Common myeloid progenitor, CD34-positive (primary cell): ENCODE results near the gene CNTRL.

ENCODE experiments used
- CTCF ChIA-PET: fragments of 350-600 bp; sonication (Branson Sonifier 250); formaldehyde crosslinking; loops from one replicate; lab custom pipeline; 2021; ENCODE audit warnings: antibody characterized with exemption; lab: Charles Lee
- POLR2A ChIA-PET: fragments of 350-600 bp; sonication (Branson Sonifier 250); formaldehyde crosslinking; loops from one replicate; lab custom pipeline; 2021; ENCODE audit warnings: antibody characterized with exemption; lab: Charles Lee
- DNase-seq, 3 donors: peaks; one replicate each; pipeline versions ENCODE4 v3.0.0 to v3.0.0-alpha.2; 2013
- H3K27ac ChIP-seq, 2 experiments: 1 replicate in 1 of 2; 2 replicates in 1 of 2; pipeline ENCODE4 v1.7.0; 2013; ENCODE audit warnings: inconsistent platforms in 2 of 2, low read length in 2 of 2, mild to moderate bottlenecking in 2 of 2, low read depth in 1 of 2, moderate library complexity in 1 of 2; ENCODE audit not compliant: severe bottlenecking in 2 of 2, insufficient read depth in 1 of 2, poor library complexity in 1 of 2
- H3K27me3 ChIP-seq, 5 experiments: replicated peaks in 2 of 5; 1 replicate in 3 of 5; 2 replicates in 2 of 5; pipeline versions ENCODE4 v1.6.1 to v1.7.0; 2013; ENCODE audit warnings: low read length in 4 of 5, mild to moderate bottlenecking in 2 of 5, moderate library complexity in 2 of 5, inconsistent platforms in 1 of 5; ENCODE audit not compliant: insufficient read depth in 5 of 5, control insufficient read depth in 4 of 5
- H3K36me3 ChIP-seq, 4 experiments: 1 replicate in 2 of 4; 2 replicates in 2 of 4; pipeline versions ENCODE4 v1.6.1 to v1.7.0; 2013; ENCODE audit warnings: low read length in 3 of 4, control low read depth in 1 of 4, mild to moderate bottlenecking in 1 of 4; ENCODE audit not compliant: control insufficient read depth in 4 of 4, insufficient read depth in 4 of 4
- H3K4me1 ChIP-seq, 4 experiments: 1 replicate in 3 of 4; 2 replicates in 1 of 4; pipeline versions ENCODE4 v1.6.1 to v1.7.1; 2013; ENCODE audit warnings: low read length in 3 of 4, mild to moderate bottlenecking in 3 of 4, control low read depth in 1 of 4, inconsistent platforms in 1 of 4, moderate library complexity in 1 of 4; ENCODE audit not compliant: control insufficient read depth in 4 of 4, insufficient read depth in 4 of 4; ENCODE audit errors: control extremely low read depth in 1 of 4
- H3K4me3 ChIP-seq, 7 experiments: 1 replicate in 4 of 7; 2 replicates in 3 of 7; pipeline versions ENCODE4 v1.5.1 to v1.7.0; 2013; ENCODE audit warnings: mild to moderate bottlenecking in 7 of 7, low read length in 6 of 7, moderate library complexity in 6 of 7, inconsistent platforms in 2 of 7, low read depth in 2 of 7, control low read depth in 1 of 7; ENCODE audit not compliant: insufficient read depth in 4 of 7, control insufficient read depth in 1 of 7; ENCODE audit errors: extremely low read depth in 1 of 7
- H3K9me3 ChIP-seq, 5 experiments: 1 replicate in 4 of 5; 2 replicates in 1 of 5; pipeline versions ENCODE4 v1.6.1 to v1.7.1; 2013; ENCODE audit warnings: low read length in 4 of 5, mild to moderate bottlenecking in 2 of 5, inconsistent platforms in 1 of 5, low read depth in 1 of 5, moderate library complexity in 1 of 5; ENCODE audit not compliant: control insufficient read depth in 4 of 5, insufficient read depth in 2 of 5; ENCODE audit errors: control extremely low read depth in 1 of 5
- WGBS: methylation state at CpG from one replicate; pipeline ENCODE4 v1.1.5; 2013; ENCODE audit not compliant: insufficient coverage; 5-methylcytosine and 5-hydroxymethylcytosine counted together

CNTRL gene

DNA sequence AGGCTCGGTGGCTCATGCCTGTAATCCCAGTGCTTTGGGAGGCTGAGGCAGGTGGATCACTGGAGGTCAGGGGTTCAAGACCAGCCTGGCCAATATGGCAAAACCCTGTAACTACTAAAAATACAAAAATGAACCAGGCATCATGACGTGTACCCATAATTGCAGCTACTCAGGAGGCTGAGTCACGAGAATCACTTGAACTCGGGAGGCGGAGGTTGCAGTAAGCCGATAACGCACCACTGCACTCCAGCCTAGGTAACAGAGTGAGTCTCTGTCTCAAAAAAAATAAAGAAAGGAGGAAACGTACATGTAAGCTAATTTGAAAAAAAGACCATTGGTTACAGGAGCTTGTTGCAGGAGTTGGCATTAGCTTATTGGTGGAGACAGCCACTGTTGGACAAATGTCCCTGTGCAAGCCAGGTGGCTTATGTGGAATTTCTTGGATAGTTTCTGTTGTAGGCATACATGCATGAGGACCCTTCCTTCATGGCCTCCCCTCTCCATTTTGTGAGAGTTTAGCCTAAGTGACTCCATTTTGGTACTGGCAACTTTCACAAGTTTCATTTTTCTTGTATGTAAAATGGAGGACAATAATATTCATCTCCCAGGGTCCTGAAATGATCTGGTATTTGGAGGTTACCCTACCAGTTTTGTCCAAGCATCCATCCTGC lies 143.7 kb downstream of the CNTRL start:
- no peaks in the 10 kb centered on the region for H3K9me3 ChIP-seq
- ChIA-PET POLR2A (no interaction called here), CTCF (interaction anchor here (0.6 to 1.9 kb wide), 9 partner anchors 26 to 317 kb away, joined by 3 to 5 read pairs (median 4); no protein-coding TSS in a partner anchor)
- no peak overlapping the region for H3K4me3 ChIP-seq
- WGBS, result 98% methylated on average over 8 of the region's 8 CpGs
- no peaks in the 10 kb centered on the region for H3K27me3 ChIP-seq
- H3K36me3 ChIP-seq, result no peaks in the 10 kb centered on the region
- H3K27ac ChIP-seq, result no peak overlapping the region
- H3K4me1 ChIP-seq, result peaks cover 16 to 31% (median 23%) of the 10 kb centered on the region in 4 experiments
- no peak for DNase-seq

DNA sequence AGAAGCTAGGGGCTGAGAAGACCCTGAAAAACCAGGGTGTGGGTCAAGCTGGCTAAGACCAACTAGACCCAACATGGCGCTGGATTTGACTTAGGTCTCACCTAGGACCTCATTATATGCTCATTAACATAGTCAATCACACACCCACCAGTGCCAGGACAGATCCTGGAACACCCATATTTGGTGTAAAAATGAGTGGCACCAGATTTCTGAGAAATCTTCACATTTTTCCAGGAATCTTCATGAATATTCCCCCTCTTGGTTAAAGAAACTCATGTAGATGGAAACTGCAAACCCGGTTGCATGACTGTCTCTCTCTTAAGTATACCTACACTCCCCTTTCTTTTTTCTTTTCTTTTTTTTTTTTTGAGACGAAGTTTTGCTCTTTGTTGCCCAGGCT lies 144.8 kb downstream of the CNTRL start:
- WGBS, result 100% methylated on average over 1 of the region's 3 CpGs
- Histone ChIP-seq H3K4me1 (peaks cover 16 to 31% (median 19%) of the 10 kb centered on the region in 4 experiments), H3K27ac (no peak overlapping the region), H3K9me3 (no peaks in the 10 kb centered on the region), H3K4me3 (no peak overlapping the region), H3K36me3 (no peaks in the 10 kb centered on the region), H3K27me3 (no peaks in the 10 kb centered on the region)
- POLR2A ChIA-PET, result no interaction called here
- no peak for DNase-seq
- CTCF ChIA-PET, result interaction anchor here (0.9 to 1.0 kb wide), 2 partner anchors 63 to 100 kb away, joined by 3 to 4 read pairs; no protein-coding TSS in a partner anchor

DNA sequence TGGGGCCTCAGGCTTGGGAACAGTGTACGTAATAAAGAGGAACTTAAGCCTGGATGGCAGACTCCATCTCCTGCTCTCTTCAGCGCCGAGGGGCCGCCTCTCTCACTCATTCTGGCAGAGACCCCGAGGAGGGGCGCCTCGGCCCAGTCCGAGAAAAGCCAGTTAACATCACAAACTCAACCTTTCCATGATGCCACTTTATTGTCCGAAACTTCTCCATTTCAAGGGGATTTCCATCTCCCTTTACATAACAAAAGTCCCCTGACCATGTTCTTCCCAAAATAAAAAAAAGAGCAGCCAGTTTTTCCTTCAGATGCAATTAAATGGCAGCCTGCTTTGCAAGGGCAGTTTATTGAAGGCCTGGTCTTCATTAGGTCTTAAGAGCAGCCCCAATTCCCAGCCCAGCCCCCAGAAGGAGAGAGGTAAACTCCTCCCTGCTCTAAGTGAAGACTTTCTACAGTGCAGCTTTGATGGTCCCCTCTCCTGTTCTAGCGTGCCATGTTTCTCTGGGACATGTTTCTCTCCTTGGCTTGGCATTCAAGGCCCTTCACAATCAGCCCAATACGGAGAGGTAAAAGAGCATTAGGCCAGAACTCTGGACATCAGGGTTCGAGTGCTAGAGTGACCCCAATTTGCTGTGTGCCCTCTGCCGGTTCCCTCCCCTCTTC lies 146.4 kb downstream of the CNTRL start:
- H3K27me3 ChIP-seq, result no peaks in the 10 kb centered on the region
- CTCF ChIA-PET, result interaction anchor here (0.7 to 1.3 kb wide), 9 partner anchors 8 to 96 kb away, joined by 3 to 5 read pairs (median 3); no protein-coding TSS in a partner anchor
- 27% methylated on average over 11 of the region's 13 CpGs for WGBS
- H3K4me3 ChIP-seq, result peak overlapping the region in 2 of 7 experiments; percentile 19 to 37
- POLR2A ChIA-PET, result interaction anchor here (0.6 kb wide), 1 partner anchor 54 kb away, joined by 3 read pairs; no protein-coding TSS in a partner anchor
- peaks cover 15 to 28% (median 17%) of the 10 kb centered on the region in 4 experiments for H3K4me1 ChIP-seq
- no peaks in the 10 kb centered on the region for H3K36me3 ChIP-seq
- H3K9me3 ChIP-seq, result no peaks in the 10 kb centered on the region
- H3K27ac ChIP-seq, result peak overlapping the region in 1 of 2 experiments; percentile 27
- peak in 2 of 3 donors; percentile 58 to 66 for DNase-seq

DNA sequence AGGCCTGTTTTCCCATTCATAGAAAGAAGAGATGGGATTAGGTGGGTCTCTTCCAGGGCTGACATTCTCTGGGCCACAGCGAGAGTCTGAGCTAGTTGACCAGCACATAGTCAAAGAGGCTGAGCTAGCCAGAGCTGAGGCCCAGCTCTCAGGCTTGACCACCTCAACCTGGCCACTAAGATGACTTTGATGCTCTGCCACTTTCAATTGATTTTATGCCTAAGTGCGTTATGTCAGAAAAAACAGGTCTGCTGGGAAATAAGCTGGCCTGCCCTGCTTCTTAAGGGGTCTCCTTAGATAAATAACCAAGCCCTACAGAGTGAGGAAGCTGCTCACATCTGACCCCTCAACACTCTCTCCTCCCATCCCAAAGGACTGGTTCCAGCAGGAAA lies 146.9 kb downstream of the CNTRL start:
- no peaks in the 10 kb centered on the region for H3K36me3 ChIP-seq
- H3K4me3 ChIP-seq, result no peak overlapping the region
- no peaks in the 10 kb centered on the region for H3K27me3 ChIP-seq
- 100% methylated on average over 2 of the region's 2 CpGs for WGBS
- H3K4me1 ChIP-seq, result peaks cover 9 to 22% (median 11%) of the 10 kb centered on the region in 4 experiments
- POLR2A ChIA-PET, result no interaction called here
- CTCF ChIA-PET, result interaction anchor here (0.7 to 1.3 kb wide), 9 partner anchors 9 to 96 kb away, joined by 3 to 5 read pairs (median 3); no protein-coding TSS in a partner anchor
- H3K9me3 ChIP-seq, result no peaks in the 10 kb centered on the region
- H3K27ac ChIP-seq, result no peak overlapping the region
- DNase-seq, result no peak

DNA sequence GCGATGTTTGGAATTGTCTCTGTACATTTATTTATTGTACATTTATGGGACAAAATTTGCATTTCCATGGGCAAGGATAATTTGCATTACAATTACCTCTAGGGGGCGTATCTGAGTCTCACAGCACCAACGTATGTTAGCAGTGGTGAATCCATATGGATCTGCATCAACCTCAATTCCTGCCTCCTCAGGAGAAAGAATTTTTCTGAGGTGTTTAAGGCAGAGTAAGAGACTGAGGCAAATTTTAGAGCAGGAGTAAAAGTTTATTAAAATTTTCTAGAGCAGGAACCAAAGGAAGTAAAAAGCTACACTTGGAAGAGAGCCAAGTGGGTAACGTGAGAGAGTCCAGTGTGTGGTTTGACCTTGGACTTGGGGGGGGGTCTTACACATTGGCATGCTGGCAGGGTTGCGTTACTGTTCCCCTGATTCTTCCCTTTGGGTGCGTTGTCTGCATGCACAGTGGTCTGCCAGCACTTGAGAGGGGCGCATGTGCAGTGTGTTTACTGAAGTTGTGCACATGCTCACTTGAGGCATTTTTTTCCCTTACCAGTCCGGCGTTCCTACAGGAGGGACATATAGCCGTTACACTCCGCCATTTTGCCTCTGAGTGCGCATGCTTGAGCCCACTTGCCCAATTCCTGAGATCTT lies 147.9 kb downstream of the CNTRL start:
- no peaks in the 10 kb centered on the region for H3K9me3 ChIP-seq
- POLR2A ChIA-PET, result no interaction called here
- CTCF ChIA-PET, result interaction anchor here (0.5 to 3.2 kb wide), 7 partner anchors 9 to 541 kb away, joined by 3 to 19 read pairs (median 4); no protein-coding TSS in a partner anchor
- 88% methylated on average over 9 of the region's 12 CpGs for WGBS
- peaks cover 5 to 22% (median 9%) of the 10 kb centered on the region in 4 experiments for H3K4me1 ChIP-seq
- H3K4me3 ChIP-seq, result no peak overlapping the region
- no peaks in the 10 kb centered on the region for H3K36me3 ChIP-seq
- no peaks in the 10 kb centered on the region for H3K27me3 ChIP-seq
- H3K27ac ChIP-seq, result no peak overlapping the region
- DNase-seq, result peak in 2 of 3 donors; percentile 52 to 54

DNA sequence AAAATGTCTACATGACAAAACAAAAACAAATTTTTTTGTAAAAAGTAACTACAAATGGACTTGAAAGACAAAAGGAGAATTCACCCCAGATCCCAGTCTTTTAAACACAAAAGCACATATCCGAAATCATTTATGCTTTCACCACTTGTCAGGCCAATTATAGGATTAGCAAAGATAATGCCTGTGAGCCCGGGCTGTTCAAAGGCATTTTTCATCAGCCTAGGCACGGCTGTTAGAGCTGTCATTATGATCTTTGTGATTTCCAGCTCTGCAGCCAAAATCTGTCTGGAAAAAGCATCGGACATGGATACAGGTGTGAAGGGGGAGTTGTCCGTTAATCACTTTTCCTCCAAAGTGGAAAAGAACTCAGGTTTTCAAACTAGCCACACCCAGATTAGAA lies 150.5 kb downstream of the CNTRL start:
- H3K4me1 ChIP-seq, result peaks cover 5 to 26% (median 6%) of the 10 kb centered on the region in 4 experiments
- CTCF ChIA-PET, result interaction anchor here (1.2 to 3.2 kb wide), 4 partner anchors 11 to 174 kb away, joined by 3 to 19 read pairs (median 4); no protein-coding TSS in a partner anchor
- POLR2A ChIA-PET, result no interaction called here
- WGBS, result 98% methylated on average over 4 of the region's 5 CpGs
- H3K27ac ChIP-seq, result no peak overlapping the region
- DNase-seq, result no peak
- no peak overlapping the region for H3K4me3 ChIP-seq
- H3K9me3 ChIP-seq, result no peaks in the 10 kb centered on the region
- H3K27me3 ChIP-seq, result no peaks in the 10 kb centered on the region
- H3K36me3 ChIP-seq, result no peaks in the 10 kb centered on the region
